Natural killer cell (primary cell): ENCODE results near the gene FAM124B. TPM values are rescaled to one million over a fixed set of nuclear protein-coding genes. Genes with fewer than 3 reads are reported as not detected.

ENCODE experiments used
- ATAC-seq, 3 donors: fragments of 150-1000 bp in 2 of 3; fragments of 200-7000 bp in 1 of 3; cut with Tn5 transposase; 1 replicate in 1 of 3; 2 replicates in 2 of 3; pipeline ENCODE4 v1.10.0; 2021; ENCODE audit warnings: mild to moderate bottlenecking in 2 of 3, moderate library complexity in 2 of 3
- DNase-seq, 2 donors: peaks; one replicate each; pipeline versions ENCODE4 v3.0.0 to v3.0.0-alpha.2; 2013 to 2021; ENCODE audit warnings: mixed read lengths in 1 of 2
- H3K27ac ChIP-seq: one replicate; pipeline ENCODE4 v1.5.1; 2013; ENCODE audit warnings: mild to moderate bottlenecking, low read length
- H3K27me3 ChIP-seq: one replicate; pipeline ENCODE4 v1.6.1; 2013; ENCODE audit warnings: low read length; ENCODE audit not compliant: control insufficient read depth, insufficient read depth
- H3K36me3 ChIP-seq: one replicate; pipeline ENCODE4 v1.6.1; 2013; ENCODE audit warnings: low read length; ENCODE audit not compliant: control insufficient read depth, insufficient read depth
- H3K4me1 ChIP-seq: one replicate; pipeline ENCODE4 v1.6.1; 2013; ENCODE audit warnings: low read length; ENCODE audit not compliant: control insufficient read depth, insufficient read depth
- H3K4me3 ChIP-seq: one replicate; pipeline ENCODE4 v1.5.1; 2013; ENCODE audit warnings: low read length
- H3K9me3 ChIP-seq: one replicate; pipeline ENCODE4 v1.6.1; 2013; ENCODE audit warnings: low read length; ENCODE audit not compliant: control insufficient read depth, insufficient read depth
- H3K27ac Mint-ChIP-seq, 2 donors: one replicate each; pipeline ENCODE4 v1.8.0; 2022; ENCODE audit warnings: mild to moderate bottlenecking in 2 of 2, mixed read lengths in 2 of 2, moderate library complexity in 1 of 2
- H3K27me3 Mint-ChIP-seq, 2 donors: one replicate each; pipeline ENCODE4 v1.8.0; 2022; ENCODE audit warnings: low read depth in 2 of 2, mixed read lengths in 2 of 2
- H3K36me3 Mint-ChIP-seq: one replicate; pipeline ENCODE4 v1.8.0; 2022; ENCODE audit warnings: mixed read lengths
- H3K4me1 Mint-ChIP-seq, 2 donors: one replicate each; pipeline ENCODE4 v1.8.0; 2022; ENCODE audit warnings: mixed read lengths in 2 of 2
- H3K4me3 Mint-ChIP-seq: one replicate; pipeline ENCODE4 v1.8.0; 2022; ENCODE audit warnings: mild to moderate bottlenecking, moderate library complexity, mixed read lengths
- H3K9me3 Mint-ChIP-seq, 2 donors: one replicate each; pipeline ENCODE4 v1.8.0; 2022; ENCODE audit warnings: mixed read lengths in 2 of 2
- WGBS: methylation state at CpG from one replicate; pipeline ENCODE4 v1.1.7; 2013; ENCODE audit warnings: missing lambda C conversion rate; ENCODE audit not compliant: insufficient coverage; 5-methylcytosine and 5-hydroxymethylcytosine counted together
- intact Hi-C: fragments of 100-400 bp; cut with micrococcal nuclease; formaldehyde crosslinking; loops from one replicate; pipeline ENCODE4 v1.14.2; 2022
- total RNA-seq, 4 donors: library from RNA; stranded (reverse); fragments of 120-200 nt in 1 of 4; gene quantifications; one replicate each; pipeline versions ENCODE4 v1.2.3 to v1.2.4, GENCODE V29; 2013 to 2022
- TF ChIP-seq, protein P1 (sequence below): fragments of 200-600 bp; IDR thresholded peaks from one replicate; pipeline ENCODE4 v1.8.0; 2022; ENCODE audit warnings: antibody characterized with exemption

The FAM124B gene
- total RNA-seq, 3 donors from 2014 or later (not counting 1 experiment from before 2014, with no cell fraction given) = 1.9 to 6.1 (median 2.4) TPM

DNA sequence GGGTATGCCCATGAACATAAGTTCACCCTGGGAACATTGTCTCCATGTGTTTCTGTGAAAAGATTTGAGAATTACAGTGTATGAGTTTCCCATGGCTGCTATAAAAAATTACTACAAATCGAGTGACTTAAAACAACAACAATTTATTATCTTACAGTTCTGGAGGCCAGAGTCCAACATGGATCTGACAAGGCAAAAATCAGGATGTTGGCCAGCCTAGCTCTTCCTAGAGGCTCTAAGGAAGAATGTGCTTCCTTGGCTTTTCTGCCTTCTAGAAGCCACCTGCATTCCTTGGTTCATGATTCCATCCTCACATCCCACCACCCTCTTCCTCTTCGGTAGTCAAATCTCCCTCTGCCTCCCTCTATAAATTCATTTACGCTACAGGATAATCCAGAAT, 38.6 kb downstream of the FAM124B start:
- ATAC-seq = no peak
- H3K9me3 ChIP-seq = no peaks in the 10 kb centered on the region
- WGBS = 93% methylated on average over 3 of the region's 3 CpGs
- H3K4me1 Mint-ChIP-seq = no peaks in the 10 kb centered on the region
- no peaks in the 10 kb centered on the region for H3K9me3 Mint-ChIP-seq
- H3K27me3 ChIP-seq = no peaks in the 10 kb centered on the region
- H3K4me1 ChIP-seq = no peaks in the 10 kb centered on the region
- H3K27ac Mint-ChIP-seq = no peak overlapping the region
- H3K36me3 Mint-ChIP-seq = no peaks in the 10 kb centered on the region
- no peak overlapping the region for H3K4me3 Mint-ChIP-seq
- no peak for DNase-seq
- peaks cover 0 to 3% of the 10 kb centered on the region in 2 donors for H3K27me3 Mint-ChIP-seq
- no peak overlapping the region for H3K27ac ChIP-seq
- intact Hi-C loops = no loop called here
- H3K36me3 ChIP-seq = no peaks in the 10 kb centered on the region
- no peak overlapping the region for H3K4me3 ChIP-seq
- TF ChIP-seq, protein P1, sequence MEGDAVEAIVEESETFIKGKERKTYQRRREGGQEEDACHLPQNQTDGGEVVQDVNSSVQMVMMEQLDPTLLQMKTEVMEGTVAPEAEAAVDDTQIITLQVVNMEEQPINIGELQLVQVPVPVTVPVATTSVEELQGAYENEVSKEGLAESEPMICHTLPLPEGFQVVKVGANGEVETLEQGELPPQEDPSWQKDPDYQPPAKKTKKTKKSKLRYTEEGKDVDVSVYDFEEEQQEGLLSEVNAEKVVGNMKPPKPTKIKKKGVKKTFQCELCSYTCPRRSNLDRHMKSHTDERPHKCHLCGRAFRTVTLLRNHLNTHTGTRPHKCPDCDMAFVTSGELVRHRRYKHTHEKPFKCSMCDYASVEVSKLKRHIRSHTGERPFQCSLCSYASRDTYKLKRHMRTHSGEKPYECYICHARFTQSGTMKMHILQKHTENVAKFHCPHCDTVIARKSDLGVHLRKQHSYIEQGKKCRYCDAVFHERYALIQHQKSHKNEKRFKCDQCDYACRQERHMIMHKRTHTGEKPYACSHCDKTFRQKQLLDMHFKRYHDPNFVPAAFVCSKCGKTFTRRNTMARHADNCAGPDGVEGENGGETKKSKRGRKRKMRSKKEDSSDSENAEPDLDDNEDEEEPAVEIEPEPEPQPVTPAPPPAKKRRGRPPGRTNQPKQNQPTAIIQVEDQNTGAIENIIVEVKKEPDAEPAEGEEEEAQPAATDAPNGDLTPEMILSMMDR = no peak

DNA sequence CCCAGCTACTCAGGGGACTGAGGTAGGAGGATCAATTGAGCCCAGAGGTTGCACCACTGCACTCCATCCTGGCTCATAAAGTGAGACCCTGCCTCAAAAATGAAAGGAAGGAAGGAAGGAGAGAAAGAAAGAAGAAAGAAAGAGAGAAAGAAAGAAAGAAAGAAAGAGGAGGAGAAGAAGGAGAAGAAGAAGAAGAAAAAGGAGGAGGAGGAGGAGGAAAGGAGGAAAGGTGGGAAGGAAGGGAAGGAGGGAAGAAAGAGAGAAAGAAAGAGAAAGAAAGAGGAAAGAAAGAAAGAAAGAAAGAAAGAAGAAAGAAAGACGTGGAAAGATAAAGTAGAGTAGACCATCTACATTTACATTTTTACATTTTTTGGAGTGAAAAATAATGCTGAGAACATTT, 39.8 kb downstream of the FAM124B start:
- no peak overlapping the region for H3K27ac Mint-ChIP-seq
- Histone ChIP-seq H3K27me3 (no peaks in the 10 kb centered on the region), H3K36me3 (no peaks in the 10 kb centered on the region), H3K9me3 (no peaks in the 10 kb centered on the region), H3K4me3 (no peak overlapping the region), H3K4me1 (no peaks in the 10 kb centered on the region), H3K27ac (no peak overlapping the region)
- peaks cover 0 to 3% of the 10 kb centered on the region in 2 donors for H3K27me3 Mint-ChIP-seq
- intact Hi-C loops = no loop called here
- no peaks in the 10 kb centered on the region for H3K36me3 Mint-ChIP-seq
- H3K9me3 Mint-ChIP-seq = no peaks in the 10 kb centered on the region
- DNase-seq = no peak
- TF ChIP-seq, protein P1 = no peak
- H3K4me1 Mint-ChIP-seq = no peaks in the 10 kb centered on the region
- ATAC-seq = no peak
- no peak overlapping the region for H3K4me3 Mint-ChIP-seq
- no CpG with 5 or more reads among the region's 1 CpG for WGBS

DNA sequence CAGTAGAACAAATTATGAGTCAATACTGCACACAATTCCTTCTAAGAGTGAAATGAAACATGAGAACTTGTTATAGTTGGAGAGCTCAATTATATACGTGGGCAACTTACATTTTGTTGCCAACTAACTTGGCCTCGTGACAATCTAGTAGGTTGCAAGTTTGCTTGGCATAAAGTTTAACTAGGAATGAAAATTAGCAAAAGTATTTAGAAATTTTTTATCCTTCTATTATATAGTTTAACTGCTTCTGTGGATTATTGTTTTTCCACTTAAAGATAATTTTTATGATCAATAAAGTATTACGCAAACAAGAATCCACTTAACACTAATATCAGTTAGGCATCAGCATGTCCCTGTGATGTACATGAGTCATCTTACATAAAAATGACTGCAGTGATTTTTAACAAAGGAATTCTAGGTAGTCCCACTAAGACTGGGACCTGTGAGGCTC, 41.1 kb downstream of the FAM124B start:
- 92% methylated on average over 2 of the region's 3 CpGs for WGBS
- DNase-seq = no peak
- intact Hi-C loops = no loop called here

More for the DNA sequence above, 41.1 kb downstream of the FAM124B start:
- Mint-ChIP-seq H3K27ac (no peak overlapping the region), H3K36me3 (no peaks in the 10 kb centered on the region), H3K9me3 (no peaks in the 10 kb centered on the region), H3K4me3 (no peak overlapping the region), H3K27me3 (peaks cover 0 to 3% of the 10 kb centered on the region in 2 donors), H3K4me1 (no peaks in the 10 kb centered on the region)
- TF ChIP-seq, protein P1 = no peak
- ATAC-seq = no peak
- Histone ChIP-seq H3K4me3 (no peak overlapping the region), H3K9me3 (no peaks in the 10 kb centered on the region), H3K27ac (no peak overlapping the region), H3K27me3 (no peaks in the 10 kb centered on the region), H3K4me1 (no peaks in the 10 kb centered on the region), H3K36me3 (no peaks in the 10 kb centered on the region)
